Neural progenitor cell (in vitro differentiated cells): ENCODE data around the gene CYP4V2. TPM values are rescaled to one million over a fixed set of nuclear protein-coding genes. Genes with fewer than 3 reads are reported as not detected.

Experiments
- DNase-seq: peaks from one replicate; pipeline ENCODE4 v3.0.0-alpha.2; 2016; ENCODE audit warnings: low spot score
- H2AFZ ChIP-seq: fragments of 200-600 bp; sonication (generic); replicated peaks from 2 replicates; pipeline ENCODE4 v1.6.1; 2016; ENCODE audit warnings: antibody characterized with exemption
- H3F3A ChIP-seq: fragments of 200-600 bp; sonication (generic); 2 replicates; pipeline ENCODE4 v1.6.1; 2016; ENCODE audit warnings: antibody characterized with exemption, low read depth
- H3K27ac ChIP-seq: fragments of 200-600 bp; sonication (generic); 2 replicates; pipeline ENCODE4 v1.5.1; 2016; ENCODE audit warnings: mild to moderate bottlenecking
- H3K27me3 ChIP-seq: fragments of 200-600 bp; sonication (generic); 2 replicates; pipeline ENCODE4 v1.6.1; 2016; ENCODE audit warnings: mild to moderate bottlenecking, moderate library complexity
- H3K36me3 ChIP-seq: fragments of 200-600 bp; sonication (generic); 2 replicates; pipeline ENCODE4 v1.5.1; 2016
- H3K4me1 ChIP-seq: fragments of 200-600 bp; sonication (generic); 2 replicates; pipeline ENCODE4 v1.6.1; 2016; ENCODE audit warnings: mixed run types
- H3K4me2 ChIP-seq: fragments of 200-600 bp; sonication (generic); 2 replicates; pipeline ENCODE4 v1.6.1; 2016
- H3K4me3 ChIP-seq: fragments of 200-600 bp; sonication (generic); 2 replicates; pipeline ENCODE4 v1.5.1; 2016
- H3K79me2 ChIP-seq: fragments of 200-600 bp; sonication (generic); 2 replicates; pipeline ENCODE4 v1.6.1; 2016; ENCODE audit warnings: low read depth
- H3K9ac ChIP-seq: fragments of 200-600 bp; sonication (generic); 2 replicates; pipeline ENCODE4 v1.6.1; 2016
- H3K9me3 ChIP-seq: fragments of 200-600 bp; sonication (generic); 2 replicates; pipeline ENCODE4 v1.5.1; 2016; ENCODE audit warnings: low read depth
- H4K20me1 ChIP-seq: fragments of 200-600 bp; sonication (generic); 2 replicates; pipeline ENCODE4 v1.6.1; 2016; ENCODE audit warnings: low read depth
- H3K27ac Mint-ChIP-seq: 3 replicates; pipeline ENCODE4 v1.8.0; 2021; ENCODE audit warnings: mixed read lengths
- H3K27me3 Mint-ChIP-seq: 2 replicates; pipeline ENCODE4 v1.8.0; 2022; ENCODE audit warnings: low read depth, mild to moderate bottlenecking, inconsistent platforms, moderate library complexity, mixed read lengths; ENCODE audit not compliant: insufficient read depth
- H3K36me3 Mint-ChIP-seq: 3 replicates; pipeline ENCODE4 v1.8.0; 2021; ENCODE audit warnings: mixed read lengths
- H3K4me1 Mint-ChIP-seq: 3 replicates; pipeline ENCODE4 v1.8.0; 2021; ENCODE audit warnings: mixed read lengths
- H3K4me3 Mint-ChIP-seq: 3 replicates; pipeline ENCODE4 v1.8.0; 2021; ENCODE audit warnings: mild to moderate bottlenecking, moderate library complexity, mixed read lengths
- H3K9me3 Mint-ChIP-seq: 3 replicates; pipeline ENCODE4 v1.8.0; 2020; ENCODE audit warnings: mixed read lengths
- EZH2 ChIP-seq: fragments of 200-600 bp; sonication (generic); IDR thresholded peaks from 2 replicates; pipeline ENCODE4 v1.6.1; 2017; ENCODE audit warnings: antibody characterized with exemption, mild to moderate bottlenecking, moderate library complexity
- EZH2phosphoT487 ChIP-seq: fragments of 200-600 bp; sonication (generic); IDR thresholded peaks from 2 replicates; pipeline ENCODE4 v1.6.1; 2017; ENCODE audit warnings: antibody characterized with exemption
- total RNA-seq: library from RNA; depleted of rRNA; stranded (reverse); fragments of >200 nt; gene quantifications from 2 replicates; pipeline ENCODE4 v1.2.3, GENCODE V29; 2015; ENCODE audit warnings: low replicate concordance
- TF ChIP-seq, protein P1 (sequence below): fragments of 200-600 bp; sonication (generic); IDR thresholded peaks from 2 replicates; pipeline ENCODE4 v1.5.1; 2017; ENCODE audit warnings: antibody characterized with exemption, mild to moderate bottlenecking

Gene CYP4V2
- total RNA-seq, 1 donor from 2014 or later, result 0.37 TPM

DNA sequence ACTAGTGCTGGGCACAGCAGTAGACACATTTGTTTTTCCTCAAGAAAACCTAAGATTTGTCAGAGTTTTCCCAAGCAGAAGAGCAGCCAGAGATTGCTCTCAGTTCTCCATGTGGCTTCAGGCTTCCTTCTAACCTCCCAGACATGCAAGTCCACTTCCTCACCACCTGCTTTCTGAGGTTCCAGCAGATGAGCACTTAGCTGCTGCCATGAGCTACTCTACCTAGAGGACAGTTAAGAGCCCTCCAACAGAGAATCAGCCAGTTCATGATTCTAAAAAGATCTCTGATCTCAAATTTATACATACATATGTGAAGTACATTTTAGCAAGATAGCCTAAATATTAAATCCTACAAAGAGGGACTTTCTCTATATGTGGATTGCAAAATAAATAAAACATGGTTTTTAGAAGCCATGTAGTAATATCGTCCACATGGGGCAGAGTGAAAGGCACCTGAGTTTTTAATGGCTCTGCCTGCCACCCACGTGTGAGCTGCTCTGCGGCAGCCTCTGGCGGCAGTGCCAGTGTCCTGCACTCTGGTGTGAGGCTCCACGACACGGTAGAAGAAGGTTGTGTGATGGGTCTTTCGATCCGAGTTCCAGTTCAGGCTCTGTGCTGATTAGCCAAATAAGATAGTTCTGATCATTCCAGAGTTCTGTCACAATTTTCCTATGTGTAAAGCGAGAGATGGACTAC, 10.3 kb downstream of the CYP4V2 start:
- H3K9ac ChIP-seq, result no peak overlapping the region
- no peak overlapping the region for H3K4me3 ChIP-seq
- Mint-ChIP-seq H3K4me1 (peaks cover 5% of the 10 kb centered on the region), H3K36me3 (peaks cover 5% of the 10 kb centered on the region), H3K4me3 (no peak overlapping the region), H3K27ac (peak overlapping the region; percentile 15), H3K9me3 (no peaks in the 10 kb centered on the region), H3K27me3 (no peaks in the 10 kb centered on the region)
- DNase-seq, result peak; percentile 54
- peaks cover 12% of the 10 kb centered on the region for H3F3A ChIP-seq
- H3K36me3 ChIP-seq, result no peaks in the 10 kb centered on the region
- H3K27me3 ChIP-seq, result no peaks in the 10 kb centered on the region
- no peak overlapping the region for H2AFZ ChIP-seq
- no peak overlapping the region for H3K4me2 ChIP-seq
- H3K9me3 ChIP-seq, result no peaks in the 10 kb centered on the region
- H4K20me1 ChIP-seq, result no peaks in the 10 kb centered on the region
- H3K4me1 ChIP-seq, result no peaks in the 10 kb centered on the region
- H3K27ac ChIP-seq, result no peak overlapping the region
- TF ChIP-seq, protein P1, sequence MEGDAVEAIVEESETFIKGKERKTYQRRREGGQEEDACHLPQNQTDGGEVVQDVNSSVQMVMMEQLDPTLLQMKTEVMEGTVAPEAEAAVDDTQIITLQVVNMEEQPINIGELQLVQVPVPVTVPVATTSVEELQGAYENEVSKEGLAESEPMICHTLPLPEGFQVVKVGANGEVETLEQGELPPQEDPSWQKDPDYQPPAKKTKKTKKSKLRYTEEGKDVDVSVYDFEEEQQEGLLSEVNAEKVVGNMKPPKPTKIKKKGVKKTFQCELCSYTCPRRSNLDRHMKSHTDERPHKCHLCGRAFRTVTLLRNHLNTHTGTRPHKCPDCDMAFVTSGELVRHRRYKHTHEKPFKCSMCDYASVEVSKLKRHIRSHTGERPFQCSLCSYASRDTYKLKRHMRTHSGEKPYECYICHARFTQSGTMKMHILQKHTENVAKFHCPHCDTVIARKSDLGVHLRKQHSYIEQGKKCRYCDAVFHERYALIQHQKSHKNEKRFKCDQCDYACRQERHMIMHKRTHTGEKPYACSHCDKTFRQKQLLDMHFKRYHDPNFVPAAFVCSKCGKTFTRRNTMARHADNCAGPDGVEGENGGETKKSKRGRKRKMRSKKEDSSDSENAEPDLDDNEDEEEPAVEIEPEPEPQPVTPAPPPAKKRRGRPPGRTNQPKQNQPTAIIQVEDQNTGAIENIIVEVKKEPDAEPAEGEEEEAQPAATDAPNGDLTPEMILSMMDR, result peak; percentile 64
- no peak for TF ChIP-seq EZH2
- no peaks in the 10 kb centered on the region for H3K79me2 ChIP-seq

DNA sequence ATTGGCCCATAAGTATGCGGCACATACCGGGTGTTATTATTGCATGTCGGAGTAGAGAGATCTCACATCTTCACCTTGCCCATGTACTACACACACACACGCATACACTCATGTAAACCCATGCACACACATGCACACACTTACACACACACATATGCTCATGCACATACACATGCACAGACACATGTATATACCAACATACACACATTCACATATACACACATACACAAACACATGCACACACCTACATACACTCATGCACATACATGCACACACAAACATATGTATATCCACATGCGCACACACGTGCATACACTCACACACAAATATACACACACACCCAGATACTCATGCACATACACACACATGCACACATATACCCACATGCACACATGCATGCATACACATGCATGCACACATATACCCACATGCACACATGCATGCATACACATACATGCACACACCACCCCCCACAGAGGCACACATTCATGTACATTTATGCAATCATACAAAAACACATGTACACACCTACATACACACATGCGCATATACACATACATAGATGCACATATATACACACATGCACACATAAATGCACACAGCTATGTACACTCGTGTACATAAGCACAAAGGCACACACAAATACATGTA, 11.2 kb downstream of the CYP4V2 start:
- Histone ChIP-seq H3F3A (peaks cover 12% of the 10 kb centered on the region), H3K27me3 (no peaks in the 10 kb centered on the region), H3K4me2 (no peak overlapping the region), H3K36me3 (no peaks in the 10 kb centered on the region), H3K27ac (no peak overlapping the region), H4K20me1 (no peaks in the 10 kb centered on the region), H3K9me3 (no peaks in the 10 kb centered on the region), H3K9ac (no peak overlapping the region), H3K79me2 (no peaks in the 10 kb centered on the region), H3K4me1 (no peaks in the 10 kb centered on the region), H2AFZ (no peak overlapping the region), H3K4me3 (no peak overlapping the region)
- Mint-ChIP-seq H3K9me3 (no peaks in the 10 kb centered on the region), H3K4me1 (peaks cover 5% of the 10 kb centered on the region), H3K27me3 (no peaks in the 10 kb centered on the region), H3K4me3 (no peak overlapping the region), H3K36me3 (no peaks in the 10 kb centered on the region), H3K27ac (no peak overlapping the region)
- no peak for TF ChIP-seq EZH2phosphoT487
- TF ChIP-seq, protein P1, result no peak
- no peak for TF ChIP-seq EZH2
- no peak for DNase-seq

DNA sequence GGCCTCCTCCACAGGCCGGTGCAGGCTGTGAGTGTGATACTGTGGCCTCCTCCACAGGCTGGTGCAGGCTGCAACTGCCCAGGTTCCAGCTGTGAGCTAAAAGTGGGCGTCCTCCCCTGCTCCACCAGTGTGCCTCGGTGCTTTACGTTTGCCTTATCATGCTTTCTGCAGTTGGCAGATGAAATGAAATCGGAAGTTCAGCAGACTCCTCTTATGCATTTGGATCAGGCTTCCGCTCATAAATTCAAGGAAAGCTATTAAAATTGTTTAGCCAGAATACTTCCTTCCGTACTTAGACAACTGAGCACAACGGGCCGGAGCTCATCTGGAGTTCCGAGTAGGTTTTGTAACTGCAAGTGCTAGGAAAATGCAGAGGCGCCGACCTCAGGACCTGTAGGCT, 12.0 kb downstream of the CYP4V2 start:
- Mint-ChIP-seq H3K27ac (no peak overlapping the region), H3K4me3 (no peak overlapping the region), H3K9me3 (no peaks in the 10 kb centered on the region), H3K36me3 (no peaks in the 10 kb centered on the region), H3K27me3 (no peaks in the 10 kb centered on the region), H3K4me1 (peaks cover 5% of the 10 kb centered on the region)
- TF ChIP-seq EZH2phosphoT487 (no peak), EZH2 (no peak)
- TF ChIP-seq, protein P1, result no peak
- H2AFZ ChIP-seq, result no peak overlapping the region
- H3F3A ChIP-seq, result peaks cover 12% of the 10 kb centered on the region
- H4K20me1 ChIP-seq, result no peaks in the 10 kb centered on the region
- H3K27ac ChIP-seq, result no peak overlapping the region
- no peaks in the 10 kb centered on the region for H3K79me2 ChIP-seq
- no peaks in the 10 kb centered on the region for H3K4me1 ChIP-seq
- no peak overlapping the region for H3K9ac ChIP-seq
- H3K4me2 ChIP-seq, result no peak overlapping the region
- no peaks in the 10 kb centered on the region for H3K9me3 ChIP-seq
- no peak overlapping the region for H3K4me3 ChIP-seq
- no peaks in the 10 kb centered on the region for H3K27me3 ChIP-seq
- H3K36me3 ChIP-seq, result no peaks in the 10 kb centered on the region
- no peak for DNase-seq
